WTC11 (cell line): ENCODE data around the gene LARGE1.

Experiments
- ATF3 ChIP-seq: sonication (generic); formaldehyde crosslinking; conservative IDR thresholded peaks from 2 replicates; pipeline ENCODE4 v1.8.1; 2022; ENCODE audit warnings: mild to moderate bottlenecking, missing genetic modification reagents
- CREM ChIP-seq: sonication (generic); formaldehyde crosslinking; IDR thresholded peaks from 2 replicates; pipeline ENCODE4 v1.8.1; 2022; ENCODE audit warnings: mild to moderate bottlenecking, missing genetic modification reagents, moderate library complexity
- CTCF ChIP-seq: fragments of 200-600 bp; IDR thresholded peaks from 2 replicates; pipeline ENCODE4 v1.8.0; 2022; ENCODE audit warnings: antibody characterized with exemption
- FOXK1 ChIP-seq: sonication (generic); formaldehyde crosslinking; IDR thresholded peaks from 2 replicates; pipeline ENCODE4 v1.8.0; 2022; ENCODE audit warnings: mild to moderate bottlenecking, moderate library complexity, missing genetic modification reagents
- FOXP4 ChIP-seq: sonication (generic); formaldehyde crosslinking; IDR thresholded peaks from 2 replicates; pipeline ENCODE4 v1.8.0; 2022; ENCODE audit warnings: mild to moderate bottlenecking, missing genetic modification reagents
- PRRX2 ChIP-seq: fragments of 250-450 bp; sonication (Bioruptor Pico); IDR thresholded peaks from 2 replicates; pipeline ENCODE4 v1.8.0; 2021; ENCODE audit warnings: mild to moderate bottlenecking
- STAT6 ChIP-seq: sonication (generic); formaldehyde crosslinking; conservative IDR thresholded peaks from 2 replicates; pipeline ENCODE4 v1.8.1; 2023; ENCODE audit warnings: mild to moderate bottlenecking, low read depth, missing genetic modification reagents, moderate library complexity

GRCh38 chr22:33706100-33706499 lies 214.2 kb downstream of the LARGE1 start:
- TF ChIP-seq PRRX2 (CRISPR knock-in tag) (no peak), CTCF (no peak), STAT6 (CRISPR knock-in tag) (no peak), CREM (CRISPR knock-in tag) (no peak), FOXP4 (CRISPR knock-in tag) (no peak), FOXK1 (no peak), ATF3 (CRISPR knock-in tag) (no peak)
